Erythroblast (primary cell): ENCODE results near the gene GNG7.

ENCODE experiments used
- GATA1 ChIP-seq: IDR thresholded peaks from 2 replicates; pipeline ENCODE4 v1.6.1; 2011; ENCODE audit warnings: low read depth, mild to moderate bottlenecking, control low read depth, low read length, moderate library complexity
- POLR2A ChIP-seq: IDR thresholded peaks from 2 replicates; pipeline ENCODE4 v1.6.1; 2011; ENCODE audit warnings: mild to moderate bottlenecking, low read length

DNA sequence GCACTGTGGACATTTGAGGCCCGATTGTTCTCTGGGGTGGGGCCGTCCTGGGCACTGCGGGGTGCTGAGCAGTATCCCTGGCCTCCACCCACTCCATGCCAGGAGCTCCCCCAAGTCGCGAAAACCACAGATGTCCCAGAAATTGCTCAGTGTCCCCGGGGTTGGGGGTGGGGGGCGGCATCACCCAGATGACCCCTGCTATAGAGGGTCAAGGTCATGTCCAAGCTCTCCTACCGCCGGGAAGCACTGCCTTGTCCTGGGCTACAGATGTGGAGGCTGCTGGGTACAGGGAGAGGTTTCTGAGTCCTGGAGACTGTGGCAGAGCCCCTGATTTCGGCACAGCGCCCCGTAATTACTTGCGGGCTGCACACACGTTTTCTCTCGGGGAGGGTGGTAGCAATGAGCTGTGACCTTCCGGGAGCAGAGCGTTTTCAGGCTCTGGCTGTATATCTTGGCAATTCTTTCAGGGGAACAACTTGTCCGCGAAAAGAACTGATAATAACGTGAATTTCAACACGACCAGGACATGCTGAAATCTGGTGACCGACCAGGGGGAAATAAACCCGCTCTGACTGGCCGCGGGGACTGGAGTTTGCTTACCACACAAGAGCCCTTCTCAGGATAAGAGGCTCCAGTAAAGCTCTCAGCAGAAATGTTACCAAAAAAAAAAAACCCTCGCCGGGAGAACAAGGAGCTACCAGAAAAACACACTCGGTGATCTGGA, 68.1 kb downstream of the GNG7 start:
- TF ChIP-seq GATA1 = no peak
- TF ChIP-seq POLR2A = no peak
